Panc1 (cell line): ENCODE measurements around the gene GPC6. TPM values are rescaled to one million over a fixed set of nuclear protein-coding genes. Genes with fewer than 3 reads are reported as not detected.

Source experiments
- ATAC-seq: fragments of 200-7000 bp; cut with Tn5 transposase; 2 replicates; pipeline ENCODE4 v1.9.1; 2020; ENCODE audit warnings: mild to moderate bottlenecking, moderate library complexity
- BruUV-seq: library from RNA; stranded (reverse); fragments of 400-500 nt; replicated peaks from 2 replicates; lab custom pipeline; 2021; lab: Mats Ljungman, UMichigan
- CTCF ChIA-PET: fragments of 300-600 bp; sonication (Branson Sonifier 250); formaldehyde crosslinking; loops from one replicate; lab custom pipeline; 2022; ENCODE audit warnings: antibody characterized with exemption; lab: Charles Lee
- POLR2A ChIA-PET: fragments of 300-600 bp; sonication (Branson Sonifier 250); formaldehyde crosslinking; loops from one replicate; lab custom pipeline; 2022; ENCODE audit warnings: antibody characterized with exemption; lab: Charles Lee
- DNase-seq: peaks from one replicate; pipeline ENCODE4 v3.0.0-alpha.2; 2010; ENCODE audit warnings: low read depth, low spot score
- H3K27ac ChIP-seq: 2 replicates; pipeline ENCODE4 v1.5.1; 2011; ENCODE audit warnings: mild to moderate bottlenecking, low read length, inconsistent platforms
- H3K27me3 ChIP-seq: fragments of 200-500 bp; sonication (Bioruptor generic); 2 replicates; pipeline ENCODE4 v1.6.0; 2014; ENCODE audit warnings: low read length, inconsistent platforms; ENCODE audit not compliant: control insufficient read depth, insufficient read depth
- H3K36me3 ChIP-seq: fragments of 200-500 bp; sonication (Bioruptor generic); 2 replicates; pipeline ENCODE4 v1.5.1; 2014; ENCODE audit warnings: inconsistent platforms, mild to moderate bottlenecking, low read length, moderate library complexity; ENCODE audit not compliant: control insufficient read depth, insufficient read depth
- H3K4me1 ChIP-seq: 2 replicates; pipeline ENCODE4 v1.5.1; 2011; ENCODE audit warnings: inconsistent platforms, mild to moderate bottlenecking, low read length, moderate library complexity; ENCODE audit not compliant: control insufficient read depth, insufficient read depth
- H3K4me3 ChIP-seq, 2 experiments: 2 replicates each; pipeline ENCODE4 v1.5.1; 2011 to 2012; ENCODE audit warnings: low read depth in 2 of 2, low read length in 2 of 2, mild to moderate bottlenecking in 2 of 2, inconsistent platforms in 1 of 2, moderate library complexity in 1 of 2
- H3K9me3 ChIP-seq: fragments of 200-500 bp; sonication (Bioruptor generic); 2 replicates; pipeline ENCODE4 v1.5.1; 2014; ENCODE audit warnings: low read depth, mild to moderate bottlenecking, inconsistent platforms, low read length, moderate library complexity; ENCODE audit not compliant: control insufficient read depth, insufficient read depth
- CTCF ChIP-seq: fragments of 450-650 bp; IDR thresholded peaks from 2 replicates; pipeline ENCODE4 v1.5.1; 2017; ENCODE audit warnings: mild to moderate bottlenecking
- POLR2AphosphoS5 ChIP-seq: IDR thresholded peaks from 2 replicates; pipeline ENCODE4 v1.6.1; 2012; ENCODE audit warnings: mild to moderate bottlenecking, low read depth, low read length, moderate library complexity
- SIN3A ChIP-seq: IDR thresholded peaks from 2 replicates; pipeline ENCODE4 v1.6.1; 2012; ENCODE audit warnings: low read depth, mild to moderate bottlenecking, low read length, moderate library complexity, borderline replicate concordance; ENCODE audit not compliant: insufficient read depth
- TCF7L2 ChIP-seq: IDR thresholded peaks from 2 replicates; pipeline ENCODE4 v1.6.1; 2011; ENCODE audit warnings: mild to moderate bottlenecking, low read depth, low read length, inconsistent platforms
- in situ Hi-C: cut with HindIII; loops from 2 replicates; pipeline ENCODE4 v1.10.0; 2016; ENCODE audit warnings: low sequenced_read_pairs, low pct_unique_long_range_greater_than_20kb
- intact Hi-C: fragments of 100-400 bp; cut with micrococcal nuclease; formaldehyde crosslinking; loops from one replicate; pipeline ENCODE4 v1.10.0; 2022; ENCODE audit not compliant: unreplicated experiment
- total RNA-seq: library from RNA; stranded (reverse); gene quantifications from one replicate; pipeline ENCODE4 v1.2.1, GENCODE V29; 2021; ENCODE audit not compliant: unreplicated experiment
- TF ChIP-seq, protein P1 (sequence below), 2 experiments: IDR thresholded peaks; 2 replicates each; pipeline ENCODE4 v1.6.1; 2011 to 2012; ENCODE audit warnings: low read depth in 2 of 2, control low read depth in 1 of 2, low read length in 1 of 2, mild to moderate bottlenecking in 1 of 2, moderate library complexity in 1 of 2; ENCODE audit not compliant: insufficient read depth in 1 of 2

Gene GPC6
- total RNA-seq, 1 experiment from 2014 or later, result 4.8 TPM

GRCh38 chr13:94204946-94205345 lies 978.3 kb downstream of the GPC6 start:
- Histone ChIP-seq H3K27ac (no peak overlapping the region), H3K4me1 (no peaks in the 10 kb centered on the region), H3K27me3 (no peaks in the 10 kb centered on the region), H3K36me3 (no peaks in the 10 kb centered on the region), H3K9me3 (no peaks in the 10 kb centered on the region), H3K4me3 (no peak overlapping the region)
- no peak for ATAC-seq
- CTCF ChIA-PET, result no interaction called here
- no TSS peak for BruUV-seq
- DNase-seq, result no peak
- POLR2A ChIA-PET, result no interaction called here
- in situ Hi-C loops (no loop called here), intact Hi-C loops (no loop called here)
- TF ChIP-seq POLR2AphosphoS5 (no peak), TCF7L2 (no peak), CTCF (no peak), SIN3A (no peak)
- TF ChIP-seq, protein P1, sequence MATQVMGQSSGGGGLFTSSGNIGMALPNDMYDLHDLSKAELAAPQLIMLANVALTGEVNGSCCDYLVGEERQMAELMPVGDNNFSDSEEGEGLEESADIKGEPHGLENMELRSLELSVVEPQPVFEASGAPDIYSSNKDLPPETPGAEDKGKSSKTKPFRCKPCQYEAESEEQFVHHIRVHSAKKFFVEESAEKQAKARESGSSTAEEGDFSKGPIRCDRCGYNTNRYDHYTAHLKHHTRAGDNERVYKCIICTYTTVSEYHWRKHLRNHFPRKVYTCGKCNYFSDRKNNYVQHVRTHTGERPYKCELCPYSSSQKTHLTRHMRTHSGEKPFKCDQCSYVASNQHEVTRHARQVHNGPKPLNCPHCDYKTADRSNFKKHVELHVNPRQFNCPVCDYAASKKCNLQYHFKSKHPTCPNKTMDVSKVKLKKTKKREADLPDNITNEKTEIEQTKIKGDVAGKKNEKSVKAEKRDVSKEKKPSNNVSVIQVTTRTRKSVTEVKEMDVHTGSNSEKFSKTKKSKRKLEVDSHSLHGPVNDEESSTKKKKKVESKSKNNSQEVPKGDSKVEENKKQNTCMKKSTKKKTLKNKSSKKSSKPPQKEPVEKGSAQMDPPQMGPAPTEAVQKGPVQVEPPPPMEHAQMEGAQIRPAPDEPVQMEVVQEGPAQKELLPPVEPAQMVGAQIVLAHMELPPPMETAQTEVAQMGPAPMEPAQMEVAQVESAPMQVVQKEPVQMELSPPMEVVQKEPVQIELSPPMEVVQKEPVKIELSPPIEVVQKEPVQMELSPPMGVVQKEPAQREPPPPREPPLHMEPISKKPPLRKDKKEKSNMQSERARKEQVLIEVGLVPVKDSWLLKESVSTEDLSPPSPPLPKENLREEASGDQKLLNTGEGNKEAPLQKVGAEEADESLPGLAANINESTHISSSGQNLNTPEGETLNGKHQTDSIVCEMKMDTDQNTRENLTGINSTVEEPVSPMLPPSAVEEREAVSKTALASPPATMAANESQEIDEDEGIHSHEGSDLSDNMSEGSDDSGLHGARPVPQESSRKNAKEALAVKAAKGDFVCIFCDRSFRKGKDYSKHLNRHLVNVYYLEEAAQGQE (IDR thresholded peaks at IDR 0.05; ENCODE audit: insufficient read depth in 1 of 2, low read depth in 2 of 2, low read length in 1 of 2), result no peak

DNA sequence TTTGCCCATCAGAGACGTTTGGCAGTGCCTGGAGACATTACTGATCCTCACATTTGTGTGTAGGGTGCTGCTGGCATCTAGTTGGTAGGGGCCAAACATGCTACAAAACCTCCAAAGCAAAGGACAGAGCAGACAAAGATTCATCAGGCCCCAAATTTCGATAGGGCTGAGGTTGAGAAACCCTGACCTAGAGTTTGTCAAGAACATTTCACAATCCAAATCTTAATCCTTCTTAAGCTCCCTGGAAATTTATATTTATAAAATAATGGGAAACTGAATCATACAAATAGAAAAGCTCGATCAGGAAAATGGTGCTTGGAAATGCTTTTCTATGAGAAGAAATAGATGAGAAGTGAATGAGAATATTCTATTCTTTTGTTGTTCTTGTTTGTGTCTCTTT lies 979.3 kb downstream of the GPC6 start:
- CTCF ChIA-PET, result no interaction called here
- H3K9me3 ChIP-seq, result no peaks in the 10 kb centered on the region
- H3K27ac ChIP-seq, result no peak overlapping the region
- intact Hi-C loops (no loop called here), in situ Hi-C loops (no loop called here)
- POLR2A ChIA-PET, result no interaction called here
- no peak overlapping the region for H3K4me3 ChIP-seq
- no peak for TF ChIP-seq SIN3A
- TF ChIP-seq, protein P1 (IDR thresholded peaks at IDR 0.05; ENCODE audit: insufficient read depth in 1 of 2, low read depth in 2 of 2, low read length in 1 of 2), result no peak
- no peak for TF ChIP-seq CTCF
- no peak for TF ChIP-seq POLR2AphosphoS5
- TF ChIP-seq TCF7L2, result no peak
- BruUV-seq, result no TSS peak
- DNase-seq (no peak), ATAC-seq (no peak)
- no peaks in the 10 kb centered on the region for H3K27me3 ChIP-seq
- no peaks in the 10 kb centered on the region for H3K36me3 ChIP-seq
- no peaks in the 10 kb centered on the region for H3K4me1 ChIP-seq
